Bronchial epithelial cell (primary cell): Measurements from ENCODE around the gene SIRPB1. TPM values are rescaled to one million over a fixed set of nuclear protein-coding genes. Genes with fewer than 3 reads are reported as not detected.
"Not testable (repeated sequence)": the region's sequence is repeated elsewhere in the genome, so short reads cannot be mapped to it uniquely, and the experiment has no call there.

Source experiments
- DNase-seq: peaks from one replicate; pipeline ENCODE4 v3.0.0-alpha.2; 2010; ENCODE audit warnings: low read depth
- FAIRE-seq: peaks from 2 replicates; lab custom pipeline; 2011; peaks lifted over from hg19 to GRCh38; lab: Jason Lieb, UNC
- H3K27me3 ChIP-seq: 2 replicates; pipeline ENCODE4 v1.5.1; 2011; ENCODE audit warnings: low read length; ENCODE audit not compliant: control insufficient read depth, insufficient read depth
- H3K36me3 ChIP-seq: 2 replicates; pipeline ENCODE4 v1.5.1; 2011; ENCODE audit warnings: low read length; ENCODE audit not compliant: control insufficient read depth, insufficient read depth
- H3K4me3 ChIP-seq: 2 replicates; pipeline ENCODE4 v1.5.1; 2011; ENCODE audit warnings: mild to moderate bottlenecking, low read depth, low read length, control low read depth
- CTCF ChIP-seq: IDR thresholded peaks from 2 replicates; pipeline ENCODE4 v1.5.1; 2011; ENCODE audit warnings: mild to moderate bottlenecking, moderate library complexity, low read length, control low read depth, inconsistent platforms; ENCODE audit not compliant: insufficient read depth, severe bottlenecking
- total RNA-seq: library from RNA; depleted of rRNA; stranded (reverse); fragments of >200 nt; gene quantifications from 2 replicates; pipeline ENCODE4 v1.2.1, GENCODE V29; 2014

The SIRPB1 gene
- total RNA-seq, 1 donor from 2014 or later: not detected

GRCh38 chr20:1618479-1618878 is 1.3 kb downstream of the SIRPB1 start:
- H3K4me3 ChIP-seq: no peak overlapping the region
- DNase-seq: no peak
- FAIRE-seq: no peak
- no peak for TF ChIP-seq CTCF
- no peaks in the 10 kb centered on the region for H3K36me3 ChIP-seq
- no peaks in the 10 kb centered on the region for H3K27me3 ChIP-seq

- Histone ChIP-seq H3K36me3 (no peaks in the 10 kb centered on the region), H3K27me3 (no peaks in the 10 kb centered on the region), H3K4me3 (no peak overlapping the region)
- DNase-seq: no peak
- no peak for FAIRE-seq
- TF ChIP-seq CTCF: no peak
These were observed 2.9 kb downstream of the SIRPB1 start for GRCh38 chr20:1616858-1617434.

- not testable (repeated sequence) for H3K27me3 ChIP-seq, H3K36me3 ChIP-seq, FAIRE-seq, DNase-seq, H3K4me3 ChIP-seq
These were observed 9.4 kb downstream of the SIRPB1 start for GRCh38 chr20:1610404-1610803.

GRCh38 chr20:1608678-1609347 is 11.0 kb downstream of the SIRPB1 start:
- not testable (repeated sequence) for H3K27me3 ChIP-seq, FAIRE-seq, DNase-seq, H3K36me3 ChIP-seq, H3K4me3 ChIP-seq

GRCh38 chr20:1600736-1601135 is 19.1 kb downstream of the SIRPB1 start:
- Histone ChIP-seq H3K27me3 (no peaks in the 10 kb centered on the region), H3K36me3 (no peaks in the 10 kb centered on the region), H3K4me3 (no peak overlapping the region)
- DNase-seq: peak; percentile 73
- FAIRE-seq: no peak
- TF ChIP-seq CTCF: no peak

- FAIRE-seq (no peak), DNase-seq (no peak)
- TF ChIP-seq CTCF: no peak
- H3K4me3 ChIP-seq: no peak overlapping the region
- no peaks in the 10 kb centered on the region for H3K36me3 ChIP-seq
- H3K27me3 ChIP-seq: no peaks in the 10 kb centered on the region
These were observed 24.5 kb downstream of the SIRPB1 start for GRCh38 chr20:1595333-1595732.
